Neuronal stem cell (in vitro differentiated cells): ENCODE data around the gene CBFA2T2.

ENCODE experiments used
- DNase-seq: peaks from one replicate; pipeline ENCODE4 v3.0.0-alpha.2; 2013; ENCODE audit warnings: low spot score
- H2AFZ ChIP-seq: one replicate; pipeline ENCODE4 v1.6.1; 2013; ENCODE audit warnings: mild to moderate bottlenecking, low read length, inconsistent platforms
- H2AK5ac ChIP-seq: 2 replicates; pipeline ENCODE4 v1.6.1; 2013; ENCODE audit warnings: low read depth, mild to moderate bottlenecking, inconsistent platforms, low read length, moderate library complexity, mixed read lengths
- H2BK120ac ChIP-seq: 2 replicates; pipeline ENCODE4 v1.6.1; 2013; ENCODE audit warnings: low read depth, mild to moderate bottlenecking, inconsistent platforms, low read length, moderate library complexity, mixed read lengths
- H2BK12ac ChIP-seq: one replicate; pipeline ENCODE4 v1.6.1; 2013; ENCODE audit warnings: low read length, inconsistent platforms
- H2BK15ac ChIP-seq: 2 replicates; pipeline ENCODE4 v1.6.1; 2013; ENCODE audit warnings: mild to moderate bottlenecking, low read length, inconsistent platforms, mixed read lengths
- H2BK5ac ChIP-seq: one replicate; pipeline ENCODE4 v1.6.1; 2013; ENCODE audit warnings: inconsistent platforms, mild to moderate bottlenecking, low read length, moderate library complexity
- H3K14ac ChIP-seq: one replicate; pipeline ENCODE4 v1.6.1; 2013; ENCODE audit warnings: low read length, inconsistent platforms
- H3K18ac ChIP-seq: 2 replicates; pipeline ENCODE4 v1.6.1; 2013; ENCODE audit warnings: low read length, inconsistent platforms
- H3K23ac ChIP-seq: 2 replicates; pipeline ENCODE4 v1.6.1; 2013; ENCODE audit warnings: low read depth, mild to moderate bottlenecking, mixed read lengths, low read length, inconsistent platforms; ENCODE audit not compliant: poor library complexity
- H3K27ac ChIP-seq: replicated peaks from 3 replicates; pipeline ENCODE4 v1.5.1; 2013; ENCODE audit warnings: low read length, inconsistent platforms
- H3K27me3 ChIP-seq, 3 experiments: 2 replicates each; pipeline ENCODE4 v1.6.1; 2013; ENCODE audit warnings: low read length in 3 of 3, mild to moderate bottlenecking in 2 of 3, inconsistent platforms in 1 of 3, low read depth in 1 of 3, mixed read lengths in 1 of 3, moderate library complexity in 1 of 3; ENCODE audit not compliant: control insufficient read depth in 3 of 3, insufficient read depth in 3 of 3
- H3K36me3 ChIP-seq, 2 donors: replicated peaks in 1 of 2; 2 replicates each; pipeline ENCODE4 v1.6.1; 2013; ENCODE audit warnings: low read length in 2 of 2; ENCODE audit not compliant: control insufficient read depth in 2 of 2, insufficient read depth in 2 of 2
- H3K4ac ChIP-seq: 2 replicates; pipeline ENCODE4 v1.6.1; 2013; ENCODE audit warnings: inconsistent platforms, mild to moderate bottlenecking, low read length, moderate library complexity
- H3K4me1 ChIP-seq, 2 donors: 1 replicate in 1 of 2; 2 replicates in 1 of 2; pipeline ENCODE4 v1.6.1; 2013; ENCODE audit warnings: low read length in 2 of 2, low read depth in 1 of 2; ENCODE audit not compliant: control insufficient read depth in 2 of 2, insufficient read depth in 1 of 2
- H3K4me2 ChIP-seq: one replicate; pipeline ENCODE4 v1.6.1; 2013; ENCODE audit warnings: mild to moderate bottlenecking, low read length, inconsistent platforms; ENCODE audit not compliant: insufficient read depth, poor library complexity, severe bottlenecking
- H3K4me3 ChIP-seq, 2 donors: 2 replicates each; pipeline ENCODE4 v1.5.1; 2013; ENCODE audit warnings: low read length in 2 of 2, mild to moderate bottlenecking in 2 of 2, inconsistent platforms in 1 of 2, moderate library complexity in 1 of 2
- H3K79me1 ChIP-seq: one replicate; pipeline ENCODE4 v1.6.1; 2013; ENCODE audit warnings: low read depth, mild to moderate bottlenecking, inconsistent platforms, low read length, moderate library complexity
- H3K9ac ChIP-seq: one replicate; pipeline ENCODE4 v1.6.1; 2013; ENCODE audit warnings: mild to moderate bottlenecking, low read depth, low read length, inconsistent platforms; ENCODE audit not compliant: poor library complexity
- H3K9me3 ChIP-seq, 2 donors: replicated peaks in 1 of 2; 2 replicates each; pipeline versions ENCODE3 to v1.6.1; 2013; ENCODE audit warnings: low read length in 2 of 2, mild to moderate bottlenecking in 2 of 2, inconsistent platforms in 1 of 2, low read depth in 1 of 2, mixed read lengths in 1 of 2, moderate library complexity in 1 of 2; ENCODE audit not compliant: control insufficient read depth in 2 of 2, insufficient read depth in 1 of 2
- H4K8ac ChIP-seq: one replicate; pipeline ENCODE4 v1.6.1; 2013; ENCODE audit warnings: low read depth, mild to moderate bottlenecking, inconsistent platforms, low read length, moderate library complexity
- H4K91ac ChIP-seq: one replicate; pipeline ENCODE4 v1.6.1; 2013; ENCODE audit warnings: low read length, low read depth, mild to moderate bottlenecking, inconsistent platforms; ENCODE audit not compliant: poor library complexity
- WGBS, 2 donors: extraction: QIAGEN DNeasy Blood & Tissue Kit; methylation state at CpG; one replicate each; pipeline ENCODE4 v1.1.7; 2013; ENCODE audit warnings: missing lambda C conversion rate in 2 of 2, mixed read lengths in 1 of 2; ENCODE audit not compliant: insufficient read length in 2 of 2, insufficient replicate concordance in 1 of 2; ENCODE audit errors: extremely low coverage in 2 of 2; 5-methylcytosine and 5-hydroxymethylcytosine counted together

Gene CBFA2T2

DNA sequence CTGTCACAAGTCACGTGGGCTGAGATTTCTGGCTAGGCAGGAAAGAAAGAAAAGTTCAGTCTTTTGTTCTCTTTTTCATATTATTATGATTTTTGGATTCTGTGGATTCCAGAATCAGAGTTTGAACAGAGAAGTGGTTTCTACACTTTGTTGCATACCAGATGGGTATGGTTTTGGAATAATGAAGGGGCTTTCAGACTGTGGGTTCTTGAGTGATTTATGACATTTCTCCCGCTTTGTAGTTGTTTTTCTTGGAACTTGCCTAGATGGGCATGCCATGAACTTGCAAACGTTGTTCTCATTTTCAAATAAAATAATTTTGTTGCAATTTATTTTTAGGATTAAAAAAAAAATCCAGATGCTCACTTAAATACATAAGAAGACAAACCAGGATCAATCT, 34.4 kb downstream of the CBFA2T2 start:
- WGBS, 2 donors: no CpG with 5 or more reads among the region's 3 CpGs
- no peak overlapping the region for H2AK5ac ChIP-seq
- H2BK5ac ChIP-seq: no peak overlapping the region
- H2BK15ac ChIP-seq: no peak overlapping the region
- no peak overlapping the region for H2BK120ac ChIP-seq
- no peaks in the 10 kb centered on the region for H3K4me1 ChIP-seq
- no peak overlapping the region for H3K23ac ChIP-seq
- H3K36me3 ChIP-seq: peaks cover 0 to 9% of the 10 kb centered on the region in 2 donors
- H2BK12ac ChIP-seq: no peak overlapping the region
- H4K91ac ChIP-seq: no peak overlapping the region
- H3K4ac ChIP-seq: no peak overlapping the region
- H3K4me3 ChIP-seq: no peak overlapping the region
- no peaks in the 10 kb centered on the region for H3K79me1 ChIP-seq
- H3K18ac ChIP-seq: no peak overlapping the region
- H3K27ac ChIP-seq: no peak overlapping the region
- H3K27me3 ChIP-seq: no peaks in the 10 kb centered on the region
- no peak overlapping the region for H2AFZ ChIP-seq
- H3K9me3 ChIP-seq: peaks cover 0 to 5% of the 10 kb centered on the region in 2 donors
- no peak overlapping the region for H3K4me2 ChIP-seq
- no peak overlapping the region for H3K9ac ChIP-seq
- DNase-seq: no peak
- H4K8ac ChIP-seq: no peak overlapping the region
- no peak overlapping the region for H3K14ac ChIP-seq

DNA sequence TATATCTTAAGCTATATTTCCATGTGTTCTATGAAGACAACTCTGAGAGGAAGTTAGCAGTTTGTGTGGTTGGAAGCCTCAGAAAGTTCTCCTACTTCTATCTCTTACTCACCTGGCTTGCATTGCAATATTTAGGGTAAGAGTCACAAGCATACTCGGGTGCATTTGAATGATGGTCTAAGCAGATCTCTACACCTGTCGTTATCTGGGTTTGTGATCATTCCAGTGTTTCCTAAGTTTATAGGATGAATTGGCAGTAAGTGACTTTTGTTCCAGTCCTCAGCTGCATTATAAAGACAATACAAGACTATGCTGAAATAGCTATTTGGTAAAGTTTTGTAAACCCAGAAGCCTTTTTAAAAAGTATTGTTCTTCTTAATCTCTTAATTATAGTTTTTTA, 36.9 kb downstream of the CBFA2T2 start:
- H3K4ac ChIP-seq: no peak overlapping the region
- no peak overlapping the region for H3K14ac ChIP-seq
- WGBS, 2 donors: no CpG with 5 or more reads among the region's 2 CpGs
- no peak overlapping the region for H3K23ac ChIP-seq
- no peak overlapping the region for H4K91ac ChIP-seq
- H3K27ac ChIP-seq: no peak overlapping the region
- H3K18ac ChIP-seq: no peak overlapping the region
- no peak overlapping the region for H3K4me2 ChIP-seq
- H2BK5ac ChIP-seq: no peak overlapping the region
- peaks cover 0 to 5% of the 10 kb centered on the region in 2 donors for H3K9me3 ChIP-seq
- H4K8ac ChIP-seq: no peak overlapping the region
- H2AFZ ChIP-seq: no peak overlapping the region
- H2BK120ac ChIP-seq: no peak overlapping the region
- no peak overlapping the region for H2BK15ac ChIP-seq
- peaks cover 0 to 9% of the 10 kb centered on the region in 2 donors for H3K36me3 ChIP-seq
- H2BK12ac ChIP-seq: no peak overlapping the region
- no peak overlapping the region for H3K4me3 ChIP-seq
- no peak overlapping the region for H3K9ac ChIP-seq
- no peak overlapping the region for H2AK5ac ChIP-seq
- H3K79me1 ChIP-seq: peaks cover 2% of the 10 kb centered on the region
- DNase-seq: no peak
- H3K27me3 ChIP-seq: no peaks in the 10 kb centered on the region
- peaks cover 5 to 6% of the 10 kb centered on the region in 2 donors for H3K4me1 ChIP-seq

GRCh38 chr20:33531047-33531877, 41.4 kb downstream of the CBFA2T2 start:
- no peak overlapping the region for H2BK5ac ChIP-seq
- no peak overlapping the region for H3K9ac ChIP-seq
- H4K91ac ChIP-seq: no peak overlapping the region
- WGBS, 2 donors: no CpG with 5 or more reads among the region's 6 CpGs
- H2BK12ac ChIP-seq: no peak overlapping the region
- no peak for DNase-seq
- H3K9me3 ChIP-seq: no peaks in the 10 kb centered on the region
- H4K8ac ChIP-seq: no peak overlapping the region
- H3K4me1 ChIP-seq: peaks cover 6 to 7% of the 10 kb centered on the region in 2 donors
- no peak overlapping the region for H2BK15ac ChIP-seq
- no peak overlapping the region for H2AFZ ChIP-seq
- no peak overlapping the region for H3K27ac ChIP-seq
- no peak overlapping the region for H3K23ac ChIP-seq
- no peak overlapping the region for H3K4me2 ChIP-seq
- no peak overlapping the region for H3K18ac ChIP-seq
- peaks cover 0 to 5% of the 10 kb centered on the region in 2 donors for H3K36me3 ChIP-seq
- peaks cover 4% of the 10 kb centered on the region for H3K79me1 ChIP-seq
- no peak overlapping the region for H3K14ac ChIP-seq
- no peak overlapping the region for H2BK120ac ChIP-seq
- H3K4ac ChIP-seq: no peak overlapping the region
- no peaks in the 10 kb centered on the region for H3K27me3 ChIP-seq
- H2AK5ac ChIP-seq: no peak overlapping the region
- no peak overlapping the region for H3K4me3 ChIP-seq

- Histone ChIP-seq H2BK15ac (no peak overlapping the region), H2BK120ac (no peak overlapping the region), H4K91ac (no peak overlapping the region), H2AK5ac (no peak overlapping the region), H3K4me2 (no peak overlapping the region), H3K4me1 (peaks cover 6 to 7% of the 10 kb centered on the region in 2 donors), H2BK5ac (no peak overlapping the region), H3K9ac (no peak overlapping the region), H3K36me3 (peaks cover 0 to 5% of the 10 kb centered on the region in 2 donors), H3K79me1 (peaks cover 4% of the 10 kb centered on the region), H3K27me3 (no peaks in the 10 kb centered on the region), H3K4me3 (no peak overlapping the region), H4K8ac (no peak overlapping the region), H3K23ac (no peak overlapping the region), H3K4ac (no peak overlapping the region), H2AFZ (no peak overlapping the region), H2BK12ac (no peak overlapping the region), H3K27ac (no peak overlapping the region), H3K14ac (no peak overlapping the region), H3K18ac (no peak overlapping the region), H3K9me3 (no peaks in the 10 kb centered on the region)
- no peak for DNase-seq
- WGBS, 2 donors: no CpG with 5 or more reads among the region's 1 CpG
These were observed 42.0 kb downstream of the CBFA2T2 start for GRCh38 chr20:33531885-33532284.
